GM23338 (cell line): ENCODE measurements around the gene ZNF579. TPM values are rescaled to one million over a fixed set of nuclear protein-coding genes. Genes with fewer than 3 reads are reported as not detected.

Experiments used
- ATAC-seq: fragments of 200-7000 bp; cut with Tn5 transposase; 3 replicates; pipeline ENCODE4 v1.9.1; 2020
- DNase-seq: peaks from one replicate; pipeline ENCODE4 v3.0.0-alpha.2; 2015; ENCODE audit warnings: low spot score
- H2AFZ ChIP-seq: fragments of 200-600 bp; sonication (generic); 2 replicates; pipeline ENCODE4 v1.8.0; 2016; ENCODE audit warnings: antibody characterized with exemption, mild to moderate bottlenecking, moderate library complexity
- H3F3A ChIP-seq: fragments of 200-600 bp; sonication (generic); replicated peaks from 2 replicates; pipeline ENCODE4 v1.8.0; 2017; ENCODE audit warnings: antibody characterized with exemption, mixed run types, low read depth
- H3K27ac ChIP-seq: fragments of 200-600 bp; sonication (generic); 2 replicates; pipeline ENCODE4 v1.6.1; 2016; ENCODE audit warnings: low read depth
- H3K27me3 ChIP-seq: fragments of 200-600 bp; sonication (generic); 2 replicates; pipeline ENCODE4 v1.8.0; 2016; ENCODE audit warnings: mild to moderate bottlenecking, mixed run types, moderate library complexity; ENCODE audit not compliant: insufficient read depth
- H3K36me3 ChIP-seq: fragments of 200-600 bp; sonication (generic); 2 replicates; pipeline ENCODE4 v1.8.0; 2016; ENCODE audit warnings: mild to moderate bottlenecking; ENCODE audit not compliant: insufficient read depth
- H3K4me1 ChIP-seq: fragments of 200-600 bp; sonication (generic); 2 replicates; pipeline ENCODE4 v1.8.0; 2016; ENCODE audit warnings: mild to moderate bottlenecking, moderate library complexity; ENCODE audit not compliant: insufficient read depth
- H3K4me2 ChIP-seq: fragments of 200-600 bp; sonication (generic); 2 replicates; pipeline ENCODE4 v1.7.1; 2017; ENCODE audit warnings: mixed run types
- H3K4me3 ChIP-seq: fragments of 200-600 bp; sonication (generic); 2 replicates; pipeline ENCODE4 v1.6.1; 2016; ENCODE audit warnings: mixed run types
- H3K79me2 ChIP-seq: fragments of 200-600 bp; sonication (generic); replicated peaks from 2 replicates; pipeline ENCODE4 v1.8.0; 2017; ENCODE audit warnings: mild to moderate bottlenecking; ENCODE audit not compliant: insufficient read depth
- H3K9me2 ChIP-seq: fragments of 200-600 bp; sonication (generic); 2 replicates; pipeline ENCODE4 v1.8.0; 2017; ENCODE audit not compliant: insufficient read depth
- H4K20me1 ChIP-seq: fragments of 200-600 bp; sonication (generic); replicated peaks from 2 replicates; pipeline ENCODE4 v1.8.0; 2017; ENCODE audit warnings: mild to moderate bottlenecking; ENCODE audit not compliant: insufficient read depth
- H3K27ac Mint-ChIP-seq: 2 replicates; pipeline ENCODE4 v1.8.0; 2020; ENCODE audit warnings: inconsistent platforms, mild to moderate bottlenecking, moderate library complexity, mixed read lengths
- H3K27me3 Mint-ChIP-seq: 3 replicates; pipeline ENCODE4 v1.8.0; 2022; ENCODE audit warnings: low read depth, mild to moderate bottlenecking, moderate library complexity, mixed read lengths, inconsistent platforms; ENCODE audit not compliant: insufficient read depth, poor library complexity
- H3K36me3 Mint-ChIP-seq: 3 replicates; pipeline ENCODE4 v1.8.0; 2021; ENCODE audit warnings: low read depth, mild to moderate bottlenecking, inconsistent platforms, moderate library complexity, mixed read lengths
- H3K4me1 Mint-ChIP-seq: 3 replicates; pipeline ENCODE4 v1.8.0; 2020; ENCODE audit warnings: mild to moderate bottlenecking, inconsistent platforms, mixed read lengths
- H3K4me3 Mint-ChIP-seq: 3 replicates; pipeline ENCODE4 v1.8.0; 2021; ENCODE audit warnings: moderate library complexity, mild to moderate bottlenecking, inconsistent platforms, mixed read lengths
- H3K9me3 Mint-ChIP-seq: 3 replicates; pipeline ENCODE4 v1.8.0; 2020; ENCODE audit warnings: moderate library complexity, mild to moderate bottlenecking, inconsistent platforms, mixed read lengths
- CREB1 ChIP-seq: fragments of 250-450 bp; sonication (Bioruptor Pico); IDR thresholded peaks from 2 replicates; pipeline ENCODE4 v1.5.0; 2020; ENCODE audit warnings: low read depth, mild to moderate bottlenecking, moderate library complexity
- CTCF ChIP-seq, 2 experiments: fragments of 200-600 bp in 1 of 2; sonication (generic) in 1 of 2; conservative IDR thresholded peaks; 2 replicates each; pipeline versions ENCODE4 v1.5.1 to v1.6.1; 2016 to 2017; ENCODE audit warnings: antibody characterized with exemption in 2 of 2, low read depth in 2 of 2, mild to moderate bottlenecking in 2 of 2, moderate library complexity in 1 of 2
- EZH2 ChIP-seq: fragments of 200-600 bp; sonication (generic); IDR thresholded peaks from one replicate; pipeline ENCODE4 v1.8.0; 2017; ENCODE audit warnings: antibody characterized with exemption, mild to moderate bottlenecking, low read depth; ENCODE audit not compliant: unreplicated experiment
- EZH2phosphoT487 ChIP-seq: fragments of 200-600 bp; sonication (generic); IDR thresholded peaks from one replicate; pipeline ENCODE4 v1.8.1; 2018; ENCODE audit warnings: antibody characterized with exemption; ENCODE audit not compliant: unreplicated experiment
- JUNB ChIP-seq: IDR thresholded peaks from one replicate; pipeline ENCODE4 v1.6.1; 2016; ENCODE audit warnings: antibody characterized with exemption; ENCODE audit not compliant: unreplicated experiment
- NANOG ChIP-seq: IDR thresholded peaks from 2 replicates; pipeline ENCODE4 v1.6.1; 2016; ENCODE audit warnings: antibody characterized with exemption, borderline replicate concordance
- POLR2AphosphoS5 ChIP-seq: IDR thresholded peaks from 2 replicates; pipeline ENCODE4 v1.6.1; 2016; ENCODE audit warnings: antibody characterized with exemption, low read depth
- STAT1 ChIP-seq: IDR thresholded peaks from one replicate; pipeline ENCODE4 v1.6.1; 2016; ENCODE audit warnings: antibody characterized with exemption; ENCODE audit not compliant: unreplicated experiment
- ZNF114 ChIP-seq: fragments of 250-450 bp; sonication (Bioruptor Pico); IDR thresholded peaks from 2 replicates; pipeline ENCODE4 v1.5.0; 2020; ENCODE audit warnings: mild to moderate bottlenecking, moderate library complexity
- ZNF331 ChIP-seq: fragments of 250-450 bp; sonication (Bioruptor Pico); IDR thresholded peaks from 2 replicates; pipeline ENCODE4 v1.5.0; 2020; ENCODE audit warnings: low read depth, mild to moderate bottlenecking, moderate library complexity
- polyA plus RNA-seq: library from polyadenylated mRNA; unstranded; fragments of >200 nt; fragmentation: Nextera tagmentation; extraction: Ambion mirVana; gene quantifications from 2 replicates; pipeline ENCODE4 v1.2.1, GENCODE V29; 2016
- total RNA-seq: library from RNA; depleted of rRNA; stranded (reverse); fragments of >200 nt; shearing (Covaris generic); gene quantifications from 2 replicates; pipeline ENCODE4 v1.2.3, GENCODE V29; 2014
- TF ChIP-seq, protein P1 (sequence below): IDR thresholded peaks from one replicate; pipeline ENCODE4 v1.6.1; 2018; ENCODE audit warnings: antibody characterized with exemption; ENCODE audit not compliant: unreplicated experiment
- TF ChIP-seq, protein P2 (sequence below): IDR thresholded peaks from 2 replicates; pipeline ENCODE4 v1.6.1; 2016; ENCODE audit warnings: antibody characterized with exemption
- TF ChIP-seq, protein P3 (sequence below): fragments of 250-450 bp; sonication (Bioruptor Pico); IDR thresholded peaks from 2 replicates; pipeline ENCODE4 v1.5.0; 2020; ENCODE audit warnings: mild to moderate bottlenecking, moderate library complexity

The ZNF579 gene
- total and polyA plus RNA-seq, 2 experiments from 2014 or later, result 7.3 to 12.2 TPM

DNA sequence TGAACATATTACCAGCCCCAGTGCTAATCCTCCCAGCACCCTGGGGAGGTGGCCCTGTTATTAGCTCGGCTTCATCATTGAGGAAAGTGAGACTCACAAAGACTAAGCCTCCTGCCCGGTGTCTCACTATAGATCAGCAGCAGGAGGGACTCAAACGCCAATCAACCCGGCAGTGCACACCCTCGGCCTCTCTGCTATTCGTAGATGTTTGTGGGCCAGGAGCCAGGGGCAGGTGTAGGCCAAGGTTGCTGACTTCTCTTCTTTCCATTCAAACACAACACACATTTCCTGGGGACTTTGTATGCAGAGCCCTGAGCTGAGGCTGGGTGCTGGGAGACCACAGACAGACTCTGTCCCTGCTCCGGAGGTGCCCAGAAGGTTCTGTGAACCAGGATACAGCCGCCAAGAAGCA lies 25.9 kb downstream of the ZNF579 start:
- peaks cover 17% of the 10 kb centered on the region for H3K4me1 ChIP-seq
- H3K9me3 Mint-ChIP-seq, result no peaks in the 10 kb centered on the region
- no peaks in the 10 kb centered on the region for H3K36me3 Mint-ChIP-seq
- no peaks in the 10 kb centered on the region for H3K27me3 ChIP-seq
- no peak overlapping the region for H3K27ac Mint-ChIP-seq
- DNase-seq, result no peak
- H3K4me1 Mint-ChIP-seq, result peaks cover 31% of the 10 kb centered on the region
- H4K20me1 ChIP-seq, result no peaks in the 10 kb centered on the region
- no peak overlapping the region for H3K4me3 Mint-ChIP-seq
- H3K9me2 ChIP-seq, result no peaks in the 10 kb centered on the region
- no peaks in the 10 kb centered on the region; the same call in 1 of the 2 replicates for H3F3A ChIP-seq
- peaks cover 21% of the 10 kb centered on the region for H3K27me3 Mint-ChIP-seq
- no peaks in the 10 kb centered on the region for H3K79me2 ChIP-seq
- TF ChIP-seq, protein P1, sequence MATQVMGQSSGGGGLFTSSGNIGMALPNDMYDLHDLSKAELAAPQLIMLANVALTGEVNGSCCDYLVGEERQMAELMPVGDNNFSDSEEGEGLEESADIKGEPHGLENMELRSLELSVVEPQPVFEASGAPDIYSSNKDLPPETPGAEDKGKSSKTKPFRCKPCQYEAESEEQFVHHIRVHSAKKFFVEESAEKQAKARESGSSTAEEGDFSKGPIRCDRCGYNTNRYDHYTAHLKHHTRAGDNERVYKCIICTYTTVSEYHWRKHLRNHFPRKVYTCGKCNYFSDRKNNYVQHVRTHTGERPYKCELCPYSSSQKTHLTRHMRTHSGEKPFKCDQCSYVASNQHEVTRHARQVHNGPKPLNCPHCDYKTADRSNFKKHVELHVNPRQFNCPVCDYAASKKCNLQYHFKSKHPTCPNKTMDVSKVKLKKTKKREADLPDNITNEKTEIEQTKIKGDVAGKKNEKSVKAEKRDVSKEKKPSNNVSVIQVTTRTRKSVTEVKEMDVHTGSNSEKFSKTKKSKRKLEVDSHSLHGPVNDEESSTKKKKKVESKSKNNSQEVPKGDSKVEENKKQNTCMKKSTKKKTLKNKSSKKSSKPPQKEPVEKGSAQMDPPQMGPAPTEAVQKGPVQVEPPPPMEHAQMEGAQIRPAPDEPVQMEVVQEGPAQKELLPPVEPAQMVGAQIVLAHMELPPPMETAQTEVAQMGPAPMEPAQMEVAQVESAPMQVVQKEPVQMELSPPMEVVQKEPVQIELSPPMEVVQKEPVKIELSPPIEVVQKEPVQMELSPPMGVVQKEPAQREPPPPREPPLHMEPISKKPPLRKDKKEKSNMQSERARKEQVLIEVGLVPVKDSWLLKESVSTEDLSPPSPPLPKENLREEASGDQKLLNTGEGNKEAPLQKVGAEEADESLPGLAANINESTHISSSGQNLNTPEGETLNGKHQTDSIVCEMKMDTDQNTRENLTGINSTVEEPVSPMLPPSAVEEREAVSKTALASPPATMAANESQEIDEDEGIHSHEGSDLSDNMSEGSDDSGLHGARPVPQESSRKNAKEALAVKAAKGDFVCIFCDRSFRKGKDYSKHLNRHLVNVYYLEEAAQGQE, result no peak
- TF ChIP-seq EZH2 (no peak), JUNB (no peak), ZNF114 (CRISPR knock-in tag) (no peak), CREB1 (no peak), EZH2phosphoT487 (no peak), CTCF (conservative IDR thresholded peaks at IDR 0.05; ENCODE audit: low read depth in 2 of 2) (no peak), POLR2AphosphoS5 (no peak), ZNF331 (CRISPR knock-in tag) (no peak), STAT1 (no peak), NANOG (no peak)
- TF ChIP-seq, protein P2, sequence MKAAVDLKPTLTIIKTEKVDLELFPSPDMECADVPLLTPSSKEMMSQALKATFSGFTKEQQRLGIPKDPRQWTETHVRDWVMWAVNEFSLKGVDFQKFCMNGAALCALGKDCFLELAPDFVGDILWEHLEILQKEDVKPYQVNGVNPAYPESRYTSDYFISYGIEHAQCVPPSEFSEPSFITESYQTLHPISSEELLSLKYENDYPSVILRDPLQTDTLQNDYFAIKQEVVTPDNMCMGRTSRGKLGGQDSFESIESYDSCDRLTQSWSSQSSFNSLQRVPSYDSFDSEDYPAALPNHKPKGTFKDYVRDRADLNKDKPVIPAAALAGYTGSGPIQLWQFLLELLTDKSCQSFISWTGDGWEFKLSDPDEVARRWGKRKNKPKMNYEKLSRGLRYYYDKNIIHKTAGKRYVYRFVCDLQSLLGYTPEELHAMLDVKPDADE, result no peak
- TF ChIP-seq, protein P3, sequence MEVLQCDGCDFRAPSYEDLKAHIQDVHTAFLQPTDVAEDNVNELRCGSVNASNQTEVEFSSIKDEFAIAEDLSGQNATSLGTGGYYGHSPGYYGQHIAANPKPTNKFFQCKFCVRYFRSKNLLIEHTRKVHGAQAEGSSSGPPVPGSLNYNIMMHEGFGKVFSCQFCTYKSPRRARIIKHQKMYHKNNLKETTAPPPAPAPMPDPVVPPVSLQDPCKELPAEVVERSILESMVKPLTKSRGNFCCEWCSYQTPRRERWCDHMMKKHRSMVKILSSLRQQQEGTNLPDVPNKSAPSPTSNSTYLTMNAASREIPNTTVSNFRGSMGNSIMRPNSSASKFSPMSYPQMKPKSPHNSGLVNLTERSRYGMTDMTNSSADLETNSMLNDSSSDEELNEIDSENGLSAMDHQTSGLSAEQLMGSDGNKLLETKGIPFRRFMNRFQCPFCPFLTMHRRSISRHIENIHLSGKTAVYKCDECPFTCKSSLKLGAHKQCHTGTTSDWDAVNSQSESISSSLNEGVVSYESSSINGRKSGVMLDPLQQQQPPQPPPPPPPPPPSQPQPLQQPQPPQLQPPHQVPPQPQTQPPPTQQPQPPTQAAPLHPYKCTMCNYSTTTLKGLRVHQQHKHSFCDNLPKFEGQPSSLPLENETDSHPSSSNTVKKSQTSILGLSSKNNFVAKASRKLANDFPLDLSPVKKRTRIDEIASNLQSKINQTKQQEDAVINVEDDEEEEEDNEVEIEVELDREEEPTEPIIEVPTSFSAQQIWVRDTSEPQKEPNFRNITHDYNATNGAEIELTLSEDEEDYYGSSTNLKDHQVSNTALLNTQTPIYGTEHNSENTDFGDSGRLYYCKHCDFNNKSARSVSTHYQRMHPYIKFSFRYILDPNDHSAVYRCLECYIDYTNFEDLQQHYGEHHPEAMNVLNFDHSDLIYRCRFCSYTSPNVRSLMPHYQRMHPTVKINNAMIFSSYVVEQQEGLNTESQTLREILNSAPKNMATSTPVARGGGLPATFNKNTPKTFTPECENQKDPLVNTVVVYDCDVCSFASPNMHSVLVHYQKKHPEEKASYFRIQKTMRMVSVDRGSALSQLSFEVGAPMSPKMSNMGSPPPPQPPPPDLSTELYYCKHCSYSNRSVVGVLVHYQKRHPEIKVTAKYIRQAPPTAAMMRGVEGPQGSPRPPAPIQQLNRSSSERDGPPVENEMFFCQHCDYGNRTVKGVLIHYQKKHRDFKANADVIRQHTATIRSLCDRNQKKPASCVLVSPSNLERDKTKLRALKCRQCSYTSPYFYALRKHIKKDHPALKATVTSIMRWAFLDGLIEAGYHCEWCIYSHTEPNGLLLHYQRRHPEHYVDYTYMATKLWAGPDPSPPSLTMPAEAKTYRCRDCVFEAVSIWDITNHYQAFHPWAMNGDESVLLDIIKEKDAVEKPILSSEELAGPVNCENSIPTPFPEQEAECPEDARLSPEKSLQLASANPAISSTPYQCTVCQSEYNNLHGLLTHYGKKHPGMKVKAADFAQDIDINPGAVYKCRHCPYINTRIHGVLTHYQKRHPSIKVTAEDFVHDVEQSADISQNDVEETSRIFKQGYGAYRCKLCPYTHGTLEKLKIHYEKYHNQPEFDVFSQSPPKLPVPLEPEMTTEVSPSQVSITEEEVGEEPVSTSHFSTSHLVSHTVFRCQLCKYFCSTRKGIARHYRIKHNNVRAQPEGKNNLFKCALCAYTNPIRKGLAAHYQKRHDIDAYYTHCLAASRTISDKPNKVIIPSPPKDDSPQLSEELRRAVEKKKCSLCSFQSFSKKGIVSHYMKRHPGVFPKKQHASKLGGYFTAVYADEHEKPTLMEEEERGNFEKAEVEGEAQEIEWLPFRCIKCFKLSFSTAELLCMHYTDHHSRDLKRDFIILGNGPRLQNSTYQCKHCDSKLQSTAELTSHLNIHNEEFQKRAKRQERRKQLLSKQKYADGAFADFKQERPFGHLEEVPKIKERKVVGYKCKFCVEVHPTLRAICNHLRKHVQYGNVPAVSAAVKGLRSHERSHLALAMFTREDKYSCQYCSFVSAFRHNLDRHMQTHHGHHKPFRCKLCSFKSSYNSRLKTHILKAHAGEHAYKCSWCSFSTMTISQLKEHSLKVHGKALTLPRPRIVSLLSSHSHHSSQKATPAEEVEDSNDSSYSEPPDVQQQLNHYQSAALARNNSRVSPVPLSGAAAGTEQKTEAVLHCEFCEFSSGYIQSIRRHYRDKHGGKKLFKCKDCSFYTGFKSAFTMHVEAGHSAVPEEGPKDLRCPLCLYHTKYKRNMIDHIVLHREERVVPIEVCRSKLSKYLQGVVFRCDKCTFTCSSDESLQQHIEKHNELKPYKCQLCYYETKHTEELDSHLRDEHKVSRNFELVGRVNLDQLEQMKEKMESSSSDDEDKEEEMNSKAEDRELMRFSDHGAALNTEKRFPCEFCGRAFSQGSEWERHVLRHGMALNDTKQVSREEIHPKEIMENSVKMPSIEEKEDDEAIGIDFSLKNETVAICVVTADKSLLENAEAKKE (CRISPR knock-in tag), result no peak
- no peak overlapping the region for H3K27ac ChIP-seq
- H3K4me3 ChIP-seq, result no peak overlapping the region
- 0 out of 2 replicates have a peak overlapping the region, but pooled peaks have one; percentile 38 for H2AFZ ChIP-seq
- no peaks in the 10 kb centered on the region for H3K36me3 ChIP-seq
- no peak overlapping the region for H3K4me2 ChIP-seq
- ATAC-seq, result no peak
